NCI-H82 (cell line): ENCODE measurements around the gene SLC25A23.
"Not testable (repeated sequence)": the region's sequence is repeated elsewhere in the genome, so short reads cannot be mapped to it uniquely, and the experiment has no call there.

Experiments
- DNase-seq: peaks from one replicate; lab custom pipeline; 2025; lab: John Stamatoyannopoulos, UW

Gene SLC25A23

DNA sequence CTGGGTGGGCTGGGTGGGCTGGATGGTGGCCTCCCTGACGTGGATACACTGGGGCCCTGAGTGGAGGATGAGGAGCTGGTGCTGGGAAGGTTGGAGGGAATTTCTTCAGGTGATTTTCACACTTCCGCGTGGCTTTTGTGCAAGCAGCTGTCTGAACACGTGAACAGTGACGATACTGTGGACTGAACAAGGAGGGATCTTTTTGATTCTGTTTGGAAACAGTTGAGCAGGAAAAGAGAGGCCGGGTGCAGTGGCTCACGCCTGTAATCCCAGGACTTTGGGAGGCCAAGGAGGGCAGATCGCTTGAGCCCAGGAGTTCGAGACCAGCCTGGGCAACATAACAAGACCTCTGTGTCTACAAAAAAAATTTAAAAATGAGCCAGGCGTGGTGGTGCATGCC, 57.5 kb downstream of the SLC25A23 start:
- no peak for DNase-seq

DNA sequence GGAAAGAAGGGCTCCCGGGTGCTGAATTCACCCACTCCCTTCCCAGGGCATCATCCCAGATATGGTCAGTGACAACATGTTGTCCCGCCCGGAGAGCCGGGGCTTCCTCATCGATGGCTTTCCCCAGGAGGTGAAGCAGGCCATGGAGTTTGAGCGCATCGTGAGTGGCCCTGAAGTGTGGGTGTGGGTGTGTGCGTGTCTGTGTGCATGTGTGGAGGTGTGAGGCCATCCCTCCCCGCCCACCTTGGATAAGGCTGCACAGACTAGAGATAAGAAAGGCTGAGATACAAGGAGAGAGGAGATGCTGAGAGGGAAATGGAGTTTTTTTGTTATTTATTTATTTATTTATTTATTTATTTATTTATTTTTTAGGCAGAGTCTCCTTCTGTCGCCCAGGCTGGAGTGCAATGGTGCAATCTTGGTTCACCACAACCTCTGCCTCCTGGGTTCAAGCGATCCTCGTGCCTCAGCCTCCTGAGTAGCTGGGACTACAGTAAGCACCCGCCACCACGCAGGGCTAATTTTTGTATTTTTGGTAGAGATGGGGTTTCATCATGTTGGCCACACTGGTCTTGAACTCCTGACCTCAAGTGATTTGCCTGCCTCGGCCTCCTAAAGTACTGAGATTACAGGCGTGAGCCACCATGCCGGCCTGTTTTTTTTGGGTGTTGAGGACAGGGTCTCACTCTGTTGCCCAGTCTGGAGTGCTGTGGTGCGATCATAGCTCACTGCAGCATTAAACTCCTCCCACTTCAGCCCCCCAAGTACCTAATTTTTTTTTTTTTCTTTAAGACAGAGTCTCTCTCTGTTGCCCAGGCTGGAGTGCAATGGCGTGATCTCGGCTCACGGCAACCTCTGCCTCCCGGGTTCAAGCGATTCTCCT, 59.3 kb downstream of the SLC25A23 start:
- DNase-seq: not testable (repeated sequence)

DNA sequence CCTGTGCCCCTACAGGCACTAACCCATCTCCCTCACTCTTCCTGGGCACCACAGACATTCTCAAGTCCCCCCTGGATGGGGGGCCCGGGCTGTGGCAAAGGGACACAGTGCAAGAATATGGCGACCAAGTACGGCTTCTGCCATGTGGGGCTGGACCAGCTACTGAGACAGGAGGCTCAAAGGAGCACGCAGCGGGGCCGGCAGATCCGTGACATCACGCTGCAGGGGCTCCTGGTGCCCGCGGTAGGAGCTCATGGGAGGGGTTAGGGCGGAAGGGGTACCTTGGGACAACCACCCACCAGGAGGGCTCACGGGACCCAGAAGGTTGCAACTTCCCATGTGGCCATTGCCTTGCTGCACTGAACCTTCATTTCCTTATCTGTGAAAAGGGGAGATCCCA, 63.3 kb downstream of the SLC25A23 start:
- no peak for DNase-seq

GRCh38 chr19:6394831-6395230, 64.8 kb downstream of the SLC25A23 start:
- DNase-seq: no peak

GRCh38 chr19:6393983-6394412, 65.6 kb downstream of the SLC25A23 start:
- DNase-seq: no peak

DNA sequence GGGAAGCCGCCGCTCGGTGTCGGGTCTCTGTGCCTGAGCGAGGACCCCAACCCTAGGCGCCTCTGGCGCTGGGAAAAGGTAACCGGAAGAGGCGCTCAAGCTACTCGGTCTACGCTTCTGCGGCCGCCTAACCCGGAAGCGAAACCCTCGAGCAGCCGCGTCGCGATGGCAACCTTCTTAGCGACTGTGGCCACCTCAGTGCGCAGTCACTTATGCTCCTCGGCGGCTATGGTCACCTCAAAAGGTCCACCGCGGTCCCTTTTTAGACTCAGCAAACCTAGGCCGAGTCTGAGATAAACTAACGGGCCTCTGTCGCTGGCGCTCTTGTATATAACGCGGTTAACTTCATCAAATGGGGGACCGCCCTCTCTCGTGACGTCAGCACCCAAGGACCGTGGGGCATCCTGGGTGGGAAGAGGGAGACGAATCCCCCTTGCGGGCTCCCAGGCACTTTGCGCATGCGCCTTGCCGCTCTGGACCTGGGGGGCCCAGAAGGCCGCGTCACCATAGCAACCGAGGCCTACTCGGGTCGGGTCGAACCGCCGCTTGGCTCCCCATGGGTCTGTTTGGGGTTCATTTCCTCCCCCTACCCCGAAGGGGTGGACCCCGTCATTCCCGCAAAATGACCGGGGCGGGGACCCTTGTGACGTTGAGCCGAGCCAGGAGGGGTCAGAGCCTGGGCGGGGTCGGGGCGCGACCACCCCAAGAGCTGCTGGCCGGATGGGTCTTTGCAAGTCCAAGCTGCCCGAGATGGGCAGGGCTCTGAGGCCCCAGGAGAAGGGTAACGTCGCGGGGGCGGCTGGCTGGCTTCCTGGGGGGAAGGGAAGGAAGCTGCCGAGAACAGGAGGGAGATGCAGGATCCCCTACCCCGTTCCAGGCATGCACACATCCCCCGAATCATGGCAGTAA, 66.3 kb downstream of the SLC25A23 start, which contains the start of gene GTF2F1:
GTF2F1 (minus strand) TSS at position 91 of the 909 bp plus-strand sequence. CDS start 169 bp downstream, outside the sequence.
- peak; percentile 97 for DNase-seq

GRCh38 chr19:6392221-6393073, 67.1 kb downstream of the SLC25A23 start:
- DNase-seq: no peak
